IMR-90 (cell line): ENCODE measurements around the gene PSMD14. TPM values are rescaled to one million over a fixed set of nuclear protein-coding genes. Genes with fewer than 3 reads are reported as not detected.

Experiments used
- ATAC-seq: fragments of 200-7000 bp; cut with Tn5 transposase; 2 replicates; pipeline ENCODE4 v1.9.1; 2020; ENCODE audit warnings: low read depth, mild to moderate bottlenecking, moderate library complexity
- BruUV-seq: library from RNA; stranded (reverse); fragments of 400-500 nt; replicated peaks from 2 replicates; lab custom pipeline; 2021; lab: Mats Ljungman, UMichigan
- CTCF ChIA-PET: fragments of 300-600 bp; formaldehyde crosslinking; extraction: SDS; loops from one replicate; lab custom pipeline; 2021; ENCODE audit warnings: antibody characterized with exemption; lab: Yijun Ruan, JAX
- POLR2A ChIA-PET: fragments of 300-600 bp; sonication (Branson Sonifier 250); formaldehyde crosslinking; loops from one replicate; lab custom pipeline; 2022; ENCODE audit warnings: antibody characterized with exemption; ENCODE audit not compliant: unreplicated experiment; lab: Charles Lee
- DNase-seq: peaks from one replicate; pipeline ENCODE4 v3.0.0; 2013
- H2AFZ ChIP-seq: replicated peaks from 2 replicates; pipeline ENCODE3; 2013; ENCODE audit warnings: low read length, mild to moderate bottlenecking; ENCODE audit not compliant: poor library complexity
- H2AK5ac ChIP-seq: 2 replicates; pipeline ENCODE4 v1.6.1; 2013; ENCODE audit warnings: low read depth, low read length, inconsistent platforms
- H2AK9ac ChIP-seq: replicated peaks from 2 replicates; pipeline ENCODE3; 2013; ENCODE audit warnings: mild to moderate bottlenecking, low read depth, low read length, moderate library complexity; ENCODE audit not compliant: poor library complexity
- H2BK120ac ChIP-seq: 2 replicates; pipeline ENCODE4 v1.6.1; 2013; ENCODE audit warnings: low read depth, low read length, inconsistent platforms
- H2BK15ac ChIP-seq: 3 replicates; pipeline ENCODE4 v1.6.1; 2013; ENCODE audit warnings: low read depth, low read length, inconsistent platforms
- H2BK20ac ChIP-seq: 2 replicates; pipeline ENCODE4 v1.6.1; 2013; ENCODE audit warnings: low read depth, mild to moderate bottlenecking, inconsistent platforms, low read length, moderate library complexity
- H2BK5ac ChIP-seq: 2 replicates; pipeline ENCODE4 v1.6.1; 2013; ENCODE audit warnings: mild to moderate bottlenecking, low read depth, low read length, inconsistent platforms; ENCODE audit not compliant: poor library complexity, severe bottlenecking
- H3K14ac ChIP-seq: replicated peaks from 2 replicates; pipeline ENCODE4 v1.6.1; 2013; ENCODE audit warnings: low read depth, low read length, inconsistent platforms
- H3K18ac ChIP-seq: 2 replicates; pipeline ENCODE4 v1.6.1; 2013; ENCODE audit warnings: low read depth, low read length, control low read depth
- H3K23ac ChIP-seq: 2 replicates; pipeline ENCODE4 v1.6.1; 2013; ENCODE audit warnings: low read depth, low read length, inconsistent platforms
- H3K27ac ChIP-seq: 2 replicates; pipeline ENCODE4 v1.5.1; 2013; ENCODE audit warnings: mild to moderate bottlenecking, control low read depth, low read length; ENCODE audit not compliant: insufficient read depth
- H3K27me3 ChIP-seq: 2 replicates; pipeline ENCODE4 v1.6.1; 2013; ENCODE audit warnings: low read length; ENCODE audit not compliant: control insufficient read depth, insufficient read depth
- H3K36me3 ChIP-seq: 2 replicates; pipeline ENCODE4 v1.6.1; 2013; ENCODE audit warnings: low read length, mixed read lengths; ENCODE audit not compliant: control insufficient read depth, insufficient read depth
- H3K4ac ChIP-seq: 2 replicates; pipeline ENCODE4 v1.6.1; 2013; ENCODE audit warnings: low read depth, low read length, inconsistent platforms
- H3K4me1 ChIP-seq: 2 replicates; pipeline ENCODE4 v1.6.1; 2013; ENCODE audit warnings: low read length, mixed read lengths; ENCODE audit not compliant: control insufficient read depth, insufficient read depth
- H3K4me2 ChIP-seq: 2 replicates; pipeline ENCODE4 v1.6.1; 2013; ENCODE audit warnings: low read depth, mild to moderate bottlenecking, control low read depth, low read length, moderate library complexity
- H3K4me3 ChIP-seq: 2 replicates; pipeline ENCODE4 v1.5.1; 2013; ENCODE audit warnings: low read depth, mild to moderate bottlenecking, control low read depth, low read length, moderate library complexity; ENCODE audit not compliant: insufficient read depth
- H3K56ac ChIP-seq: 2 replicates; pipeline ENCODE4 v1.6.1; 2013; ENCODE audit warnings: low read length, inconsistent platforms; ENCODE audit not compliant: insufficient read depth; ENCODE audit errors: extremely low read depth
- H3K79me1 ChIP-seq, 2 experiments: 2 replicates each; pipeline ENCODE4 v1.6.1; 2013; ENCODE audit warnings: low read length in 2 of 2, inconsistent platforms in 1 of 2, low read depth in 1 of 2
- H3K9ac ChIP-seq: 2 replicates; pipeline ENCODE4 v1.6.1; 2013; ENCODE audit warnings: low read depth, low read length, control low read depth
- H3K9me1 ChIP-seq: 2 replicates; pipeline ENCODE4 v1.6.1; 2013; ENCODE audit warnings: low read length, inconsistent platforms; ENCODE audit not compliant: insufficient read depth
- H3K9me3 ChIP-seq: 2 replicates; pipeline ENCODE4 v1.6.1; 2013; ENCODE audit warnings: low read length; ENCODE audit not compliant: control insufficient read depth, insufficient read depth
- H4K20me1 ChIP-seq: 2 replicates; pipeline ENCODE4 v1.6.1; 2013; ENCODE audit warnings: low read length, inconsistent platforms; ENCODE audit not compliant: insufficient read depth
- H4K5ac ChIP-seq: 2 replicates; pipeline ENCODE4 v1.6.1; 2013; ENCODE audit warnings: mild to moderate bottlenecking, low read depth, low read length, control low read depth
- H4K8ac ChIP-seq, 2 experiments: 2 replicates each; pipeline ENCODE4 v1.6.1; 2013; ENCODE audit warnings: low read depth in 2 of 2, low read length in 2 of 2, control low read depth in 1 of 2, inconsistent platforms in 1 of 2
- H4K91ac ChIP-seq: 2 replicates; pipeline ENCODE4 v1.6.1; 2013; ENCODE audit warnings: low read depth, low read length, inconsistent platforms; ENCODE audit not compliant: insufficient read depth
- CEBPB ChIP-seq: IDR thresholded peaks from 2 replicates; pipeline ENCODE4 v1.6.1; 2012; ENCODE audit warnings: low read depth, low read length, improper control_type of control experiment
- MAZ ChIP-seq: IDR thresholded peaks from 2 replicates; pipeline ENCODE4 v1.6.1; 2012; ENCODE audit warnings: low read depth, mild to moderate bottlenecking, low read length, improper control_type of control experiment, moderate library complexity, borderline replicate concordance
- USF2 ChIP-seq: fragments of 150-350 bp; IDR thresholded peaks from 2 replicates; pipeline ENCODE4 v1.6.1; 2017; ENCODE audit warnings: mild to moderate bottlenecking, antibody characterized with exemption, low read length, low read depth
- WGBS, 2 experiments: methylation state at CpG; one replicate each; pipeline versions ENCODE4 v1.1.5 to v1.1.7; 2013; ENCODE audit warnings: missing lambda C conversion rate in 2 of 2; ENCODE audit not compliant: insufficient read length in 1 of 2; ENCODE audit errors: extremely low coverage in 2 of 2; 5-methylcytosine and 5-hydroxymethylcytosine counted together
- dilution Hi-C: fragments of 300-500 bp; cut with HindIII; formaldehyde crosslinking; loops from one replicate; pipeline ENCODE4 v1.14.3; 2018; ENCODE audit warnings: low sequenced_read_pairs; ENCODE audit not compliant: unreplicated experiment
- in situ Hi-C: fragments of 300-500 bp; cut with MboI; formaldehyde crosslinking; loops from 3 replicates; pipeline ENCODE4 v1.14.3; 2019; ENCODE audit warnings: low sequenced_read_pairs, inconsistent platforms, mixed read lengths
- intact Hi-C: fragments of 100-400 bp; cut with micrococcal nuclease; formaldehyde crosslinking; loops from 2 replicates; pipeline ENCODE4 v1.10.0; 2022
- polyA plus RNA-seq, 3 experiments: library from polyadenylated mRNA; depleted of rRNA; stranded (reverse); fragments of >200 nt; gene quantifications; 2 replicates each; pipeline ENCODE4 v1.2.3, GENCODE V29; 2012; ENCODE audit warnings: low replicate concordance in 1 of 3
- total RNA-seq: library from RNA; depleted of rRNA; stranded (reverse); fragments of >200 nt; gene quantifications from 2 replicates; pipeline ENCODE4 v1.2.3, GENCODE V29; 2012

Gene PSMD14
- total and polyA plus RNA-seq, 2 of the 4 experiments (the other 2 are of a cell fraction): 59.3 to 110 TPM

GRCh38 chr2:161327582-161327981 is 19.4 kb downstream of the PSMD14 start:
- Histone ChIP-seq H3K4ac (no peak overlapping the region), H3K9me3 (no peaks in the 10 kb centered on the region), H2BK20ac (no peak overlapping the region), H3K18ac (no peak overlapping the region), H3K4me1 (no peaks in the 10 kb centered on the region), H2AK5ac (no peak overlapping the region), H2BK15ac (no peak overlapping the region), H3K4me3 (no peak overlapping the region), H2BK120ac (no peak overlapping the region), H2BK5ac (no peak overlapping the region), H3K9ac (no peak overlapping the region), H3K9me1 (no peaks in the 10 kb centered on the region), H4K5ac (no peak overlapping the region), H3K36me3 (no peaks in the 10 kb centered on the region), H3K23ac (no peak overlapping the region), H4K20me1 (no peaks in the 10 kb centered on the region; the same call in 1 of the 2 replicates), H4K91ac (no peak overlapping the region), H3K27me3 (no peaks in the 10 kb centered on the region), H3K4me2 (no peak overlapping the region), H3K79me1 (peaks cover 11 to 23% of the 10 kb centered on the region in 2 experiments), H4K8ac (no peak overlapping the region), H3K14ac (no peak overlapping the region), H3K27ac (no peak overlapping the region), H2AK9ac (no peak overlapping the region), H3K56ac (no peak overlapping the region), H2AFZ (no peak overlapping the region)
- ChIA-PET CTCF (no interaction called here), POLR2A (no interaction called here)
- TF ChIP-seq CEBPB (no peak), USF2 (no peak), MAZ (no peak)
- no peak for ATAC-seq
- no CpG with 5 or more reads among the region's 1 CpG for WGBS, 2 experiments
- in situ Hi-C loops: no loop called here
- dilution Hi-C loops: no loop called here
- no TSS peak for BruUV-seq
- intact Hi-C loops: no loop called here
- DNase-seq: no peak
